NB4 (cell line): Measurements from ENCODE around the gene SLC22A7.

ENCODE experiments used
- MYC ChIP-seq: IDR thresholded peaks from 2 replicates; pipeline ENCODE4 v1.6.1; 2011; ENCODE audit warnings: low read depth, low read length
- POLR2A ChIP-seq: IDR thresholded peaks from 2 replicates; pipeline ENCODE4 v1.6.1; 2011; ENCODE audit warnings: mild to moderate bottlenecking; ENCODE audit not compliant: insufficient read length; ENCODE audit errors: extremely low read depth
- TF ChIP-seq, protein P1 (sequence below): IDR thresholded peaks from one replicate; pipeline ENCODE4 v1.5.1; 2012; ENCODE audit warnings: low read depth, low read length

GRCh38 chr6:43276577-43277305, 21.3 kb upstream of the SLC22A7 start:
- TF ChIP-seq, protein P1, sequence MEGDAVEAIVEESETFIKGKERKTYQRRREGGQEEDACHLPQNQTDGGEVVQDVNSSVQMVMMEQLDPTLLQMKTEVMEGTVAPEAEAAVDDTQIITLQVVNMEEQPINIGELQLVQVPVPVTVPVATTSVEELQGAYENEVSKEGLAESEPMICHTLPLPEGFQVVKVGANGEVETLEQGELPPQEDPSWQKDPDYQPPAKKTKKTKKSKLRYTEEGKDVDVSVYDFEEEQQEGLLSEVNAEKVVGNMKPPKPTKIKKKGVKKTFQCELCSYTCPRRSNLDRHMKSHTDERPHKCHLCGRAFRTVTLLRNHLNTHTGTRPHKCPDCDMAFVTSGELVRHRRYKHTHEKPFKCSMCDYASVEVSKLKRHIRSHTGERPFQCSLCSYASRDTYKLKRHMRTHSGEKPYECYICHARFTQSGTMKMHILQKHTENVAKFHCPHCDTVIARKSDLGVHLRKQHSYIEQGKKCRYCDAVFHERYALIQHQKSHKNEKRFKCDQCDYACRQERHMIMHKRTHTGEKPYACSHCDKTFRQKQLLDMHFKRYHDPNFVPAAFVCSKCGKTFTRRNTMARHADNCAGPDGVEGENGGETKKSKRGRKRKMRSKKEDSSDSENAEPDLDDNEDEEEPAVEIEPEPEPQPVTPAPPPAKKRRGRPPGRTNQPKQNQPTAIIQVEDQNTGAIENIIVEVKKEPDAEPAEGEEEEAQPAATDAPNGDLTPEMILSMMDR = no peak
- TF ChIP-seq POLR2A (no peak), MYC (no peak)
